ENCODE measurements around the gene NLRP1. TPM values are rescaled to one million over a fixed set of nuclear protein-coding genes. Genes with fewer than 3 reads are reported as not detected.

The NLRP1 gene
- total RNA-seq, 2 experiments from 2014 or later = 254 to 258 TPM

DNA sequence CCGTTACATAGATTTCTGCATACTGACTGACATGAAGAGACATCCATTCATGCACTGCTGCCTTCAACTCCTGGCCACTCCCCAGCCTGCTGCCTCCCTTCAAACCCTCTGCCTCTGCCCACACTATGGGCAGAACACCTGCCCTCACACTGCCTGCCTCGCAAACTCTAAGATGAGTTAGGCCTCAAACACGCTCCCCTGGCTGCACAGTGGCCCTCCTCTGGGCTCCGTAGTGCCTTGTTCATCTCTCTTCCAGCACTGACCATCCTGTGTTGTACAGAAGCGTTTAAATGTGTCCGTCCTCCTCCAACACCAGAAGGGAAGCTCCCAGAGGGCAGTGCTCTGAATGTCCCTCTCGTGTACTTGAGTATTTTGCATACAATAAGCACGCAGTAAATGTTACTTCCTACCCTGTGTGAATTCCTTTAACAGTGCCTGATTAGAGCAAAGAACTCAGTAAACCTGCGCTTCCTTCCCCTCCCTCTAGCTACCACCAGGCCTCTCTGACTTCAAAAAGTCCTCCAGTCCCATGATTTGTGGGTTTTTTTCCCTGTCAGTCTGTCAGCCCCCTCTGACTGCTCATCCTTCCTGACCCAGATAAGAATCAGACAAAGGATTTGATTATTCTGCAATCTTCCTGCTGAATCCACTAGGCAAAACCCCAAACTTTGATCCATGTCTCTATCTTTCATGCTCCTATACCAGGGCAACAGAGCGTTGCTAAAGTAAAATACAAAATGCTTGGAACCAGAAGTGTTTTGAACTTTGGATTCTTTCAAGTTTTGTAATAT lies 119.4 kb downstream of the NLRP1 start:
- ATAC-seq (ENCODE audit: poor library complexity) (no peak), DNase-seq (no peak)
- TF ChIP-seq, protein P1, sequence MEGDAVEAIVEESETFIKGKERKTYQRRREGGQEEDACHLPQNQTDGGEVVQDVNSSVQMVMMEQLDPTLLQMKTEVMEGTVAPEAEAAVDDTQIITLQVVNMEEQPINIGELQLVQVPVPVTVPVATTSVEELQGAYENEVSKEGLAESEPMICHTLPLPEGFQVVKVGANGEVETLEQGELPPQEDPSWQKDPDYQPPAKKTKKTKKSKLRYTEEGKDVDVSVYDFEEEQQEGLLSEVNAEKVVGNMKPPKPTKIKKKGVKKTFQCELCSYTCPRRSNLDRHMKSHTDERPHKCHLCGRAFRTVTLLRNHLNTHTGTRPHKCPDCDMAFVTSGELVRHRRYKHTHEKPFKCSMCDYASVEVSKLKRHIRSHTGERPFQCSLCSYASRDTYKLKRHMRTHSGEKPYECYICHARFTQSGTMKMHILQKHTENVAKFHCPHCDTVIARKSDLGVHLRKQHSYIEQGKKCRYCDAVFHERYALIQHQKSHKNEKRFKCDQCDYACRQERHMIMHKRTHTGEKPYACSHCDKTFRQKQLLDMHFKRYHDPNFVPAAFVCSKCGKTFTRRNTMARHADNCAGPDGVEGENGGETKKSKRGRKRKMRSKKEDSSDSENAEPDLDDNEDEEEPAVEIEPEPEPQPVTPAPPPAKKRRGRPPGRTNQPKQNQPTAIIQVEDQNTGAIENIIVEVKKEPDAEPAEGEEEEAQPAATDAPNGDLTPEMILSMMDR (IDR thresholded peaks at IDR 0.05) = no peak
- Mint-ChIP-seq H3K27ac (no peak overlapping the region), H3K27me3 (no peaks in the 10 kb centered on the region), H3K4me1 (ENCODE audit: low read depth) (peaks cover 40% of the 10 kb centered on the region), H3K4me3 (no peak overlapping the region), H3K9me3 (no peaks in the 10 kb centered on the region), H3K36me3 (ENCODE audit: low read depth) (peaks cover 12% of the 10 kb centered on the region)
- intact Hi-C loops (cut with DNase I, micrococcal nuclease) = no loop called here
- H3K36me3 ChIP-seq (ENCODE audit: insufficient read depth, low read length) = peaks cover 17% of the 10 kb centered on the region
- no peak overlapping the region for H3K4me3 ChIP-seq (ENCODE audit: low read length)
- POLR2A ChIA-PET = no interaction called here
- no peaks in the 10 kb centered on the region for H3K9me3 ChIP-seq (ENCODE audit: control insufficient read depth in 1 of 2, insufficient read depth in 1 of 2, low read length in 2 of 2)
- peaks cover 24% of the 10 kb centered on the region for H3K4me1 ChIP-seq (ENCODE audit: insufficient read depth, low read length)
- H3K27me3 ChIP-seq (ENCODE audit: control insufficient read depth in 1 of 2, insufficient read depth in 2 of 2, low read length in 2 of 2) = no peaks in the 10 kb centered on the region
- CTCF ChIA-PET = no interaction called here
- no peak overlapping the region for H3K27ac ChIP-seq (ENCODE audit: low read depth in 1 of 2, low read length in 2 of 2)

Other genes with a start within 250 kb of the NLRP1 start
- gene NUP88, start 164.8 kb downstream of the NLRP1 start, total RNA-seq = 100 to 1,000 TPM; 129 to 142 TPM
- gene RPAIN, start 164.3 kb downstream of the NLRP1 start, total RNA-seq = 10 to 100 TPM; 68.7 to 77.5 TPM
- 10 to 100 TPM; 59.9 to 62.9 TPM for gene C1QBP, start 145.4 kb downstream of the NLRP1 start, total RNA-seq
- gene DHX33, start 115.5 kb downstream of the NLRP1 start, total RNA-seq = 1 to 10 TPM; 2.5 to 2.9 TPM
- gene DERL2, start 98.3 kb downstream of the NLRP1 start, total RNA-seq = 10 to 100 TPM; 88.3 to 98.7 TPM
- gene MIS12, start 97.9 kb downstream of the NLRP1 start, total RNA-seq = 10 to 100 TPM; 19.2 to 20.3 TPM